Endodermal cell (in vitro differentiated cells): ENCODE results near the gene EGLN3. TPM values are rescaled to one million over a fixed set of nuclear protein-coding genes. Genes with fewer than 3 reads are reported as not detected.
A peak's percentile ranks its signal among the peaks of the same experiment; 100 is the strongest.

Source experiments
- DNase-seq: peaks from one replicate; pipeline ENCODE4 v3.0.0-alpha.2; 2017
- H3K27ac ChIP-seq: 2 replicates; pipeline ENCODE4 v1.5.1; 2013; ENCODE audit warnings: mild to moderate bottlenecking, low read depth, low read length, moderate library complexity
- H3K27me3 ChIP-seq: 2 replicates; pipeline ENCODE4 v1.6.1; 2013; ENCODE audit warnings: mild to moderate bottlenecking, low read length, moderate library complexity; ENCODE audit not compliant: insufficient read depth, control insufficient read depth, poor library complexity, severe bottlenecking
- H3K36me3 ChIP-seq: 2 replicates; pipeline ENCODE4 v1.7.0; 2013; ENCODE audit warnings: mild to moderate bottlenecking, low read length, moderate library complexity; ENCODE audit not compliant: control insufficient read depth, insufficient read depth
- H3K4me1 ChIP-seq: one replicate; pipeline ENCODE4 v1.7.0; 2013; ENCODE audit warnings: low read length; ENCODE audit not compliant: control insufficient read depth, insufficient read depth
- H3K4me3 ChIP-seq: 2 replicates; pipeline ENCODE4 v1.5.1; 2013; ENCODE audit warnings: mild to moderate bottlenecking, low read length, moderate library complexity
- H3K9ac ChIP-seq: 2 replicates; pipeline ENCODE4 v1.6.1; 2013; ENCODE audit warnings: mild to moderate bottlenecking, low read length, moderate library complexity; ENCODE audit not compliant: poor library complexity, severe bottlenecking; ENCODE audit errors: extremely low read depth
- H3K9me3 ChIP-seq: 2 replicates; pipeline ENCODE4 v1.6.1; 2013; ENCODE audit warnings: mild to moderate bottlenecking, low read length, moderate library complexity; ENCODE audit not compliant: control insufficient read depth
- H3K27ac Mint-ChIP-seq: 2 replicates; pipeline ENCODE4 v1.8.0; 2020; ENCODE audit warnings: mixed read lengths
- H3K27me3 Mint-ChIP-seq: 2 replicates; pipeline ENCODE4 v1.8.0; 2021; ENCODE audit warnings: mild to moderate bottlenecking, mixed read lengths; ENCODE audit not compliant: insufficient read depth
- H3K36me3 Mint-ChIP-seq: 2 replicates; pipeline ENCODE4 v1.8.0; 2020; ENCODE audit warnings: low read depth, mixed read lengths
- H3K4me1 Mint-ChIP-seq: 2 replicates; pipeline ENCODE4 v1.8.0; 2020; ENCODE audit warnings: mixed read lengths
- H3K4me3 Mint-ChIP-seq: 2 replicates; pipeline ENCODE4 v1.8.0; 2020; ENCODE audit warnings: mild to moderate bottlenecking, moderate library complexity, mixed read lengths
- H3K9me3 Mint-ChIP-seq: 2 replicates; pipeline ENCODE4 v1.8.0; 2020; ENCODE audit warnings: mild to moderate bottlenecking, mixed read lengths
- WGBS, 2 experiments: methylation state at CpG; one replicate each; pipeline versions ENCODE4 v1.1.5 to v1.1.7; 2013; ENCODE audit warnings: missing lambda C conversion rate in 2 of 2, mixed read lengths in 1 of 2; ENCODE audit not compliant: insufficient coverage in 1 of 2, insufficient read length in 1 of 2; 5-methylcytosine and 5-hydroxymethylcytosine counted together
- total RNA-seq, 2 donors: library from RNA; stranded (reverse); fragmentation: NEBNext Ultra II Directional in 1 of 2; extraction: Animal tissue kit (Norgen Biotek cat#: 25700) in 1 of 2; gene quantifications; 2 replicates in 1 of 2; 3 replicates in 1 of 2; pipeline ENCODE4 v1.2.1, GENCODE V29; 2021
- TF ChIP-seq, protein P1 (sequence below): fragments of 200-600 bp; sonication (generic); conservative IDR thresholded peaks from 2 replicates; pipeline ENCODE4 v1.5.0; 2021; ENCODE audit warnings: antibody characterized with exemption, mild to moderate bottlenecking

The EGLN3 gene
- total RNA-seq, 2 donors from 2014 or later, result 13.4 to 18.1 TPM

- no peak overlapping the region for H3K27ac Mint-ChIP-seq
- TF ChIP-seq, protein P1, sequence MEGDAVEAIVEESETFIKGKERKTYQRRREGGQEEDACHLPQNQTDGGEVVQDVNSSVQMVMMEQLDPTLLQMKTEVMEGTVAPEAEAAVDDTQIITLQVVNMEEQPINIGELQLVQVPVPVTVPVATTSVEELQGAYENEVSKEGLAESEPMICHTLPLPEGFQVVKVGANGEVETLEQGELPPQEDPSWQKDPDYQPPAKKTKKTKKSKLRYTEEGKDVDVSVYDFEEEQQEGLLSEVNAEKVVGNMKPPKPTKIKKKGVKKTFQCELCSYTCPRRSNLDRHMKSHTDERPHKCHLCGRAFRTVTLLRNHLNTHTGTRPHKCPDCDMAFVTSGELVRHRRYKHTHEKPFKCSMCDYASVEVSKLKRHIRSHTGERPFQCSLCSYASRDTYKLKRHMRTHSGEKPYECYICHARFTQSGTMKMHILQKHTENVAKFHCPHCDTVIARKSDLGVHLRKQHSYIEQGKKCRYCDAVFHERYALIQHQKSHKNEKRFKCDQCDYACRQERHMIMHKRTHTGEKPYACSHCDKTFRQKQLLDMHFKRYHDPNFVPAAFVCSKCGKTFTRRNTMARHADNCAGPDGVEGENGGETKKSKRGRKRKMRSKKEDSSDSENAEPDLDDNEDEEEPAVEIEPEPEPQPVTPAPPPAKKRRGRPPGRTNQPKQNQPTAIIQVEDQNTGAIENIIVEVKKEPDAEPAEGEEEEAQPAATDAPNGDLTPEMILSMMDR, result no peak
- H3K4me1 ChIP-seq, result peaks cover 13% of the 10 kb centered on the region
- WGBS, 2 experiments, result 35 to 51% methylated on average over 9 of the region's 9 CpGs
- H3K27ac ChIP-seq, result no peak overlapping the region
- H3K9me3 ChIP-seq, result no peaks in the 10 kb centered on the region
- H3K9me3 Mint-ChIP-seq, result no peaks in the 10 kb centered on the region
- peaks cover 36% of the 10 kb centered on the region for H3K4me1 Mint-ChIP-seq
- DNase-seq, result peak; percentile 46
- peaks cover 8% of the 10 kb centered on the region for H3K36me3 ChIP-seq
- peaks cover 7% of the 10 kb centered on the region for H3K36me3 Mint-ChIP-seq
- peaks cover 18% of the 10 kb centered on the region for H3K27me3 ChIP-seq
- H3K9ac ChIP-seq, result peak overlapping the region; percentile 76
- H3K4me3 Mint-ChIP-seq, result peak overlapping the region; percentile 80
- H3K27me3 Mint-ChIP-seq, result peaks cover 20% of the 10 kb centered on the region
- H3K4me3 ChIP-seq, result peak overlapping the region; percentile 86
These were observed 1.4 kb downstream of the EGLN3 start for GRCh38 chr14:33949411-33949893.

- Histone ChIP-seq H3K27me3 (peaks cover 18% of the 10 kb centered on the region), H3K36me3 (peaks cover 8% of the 10 kb centered on the region), H3K27ac (no peak overlapping the region), H3K9me3 (no peaks in the 10 kb centered on the region), H3K9ac (peak overlapping the region; percentile 9), H3K4me1 (peaks cover 13% of the 10 kb centered on the region), H3K4me3 (peak overlapping the region; percentile 86)
- no peak for DNase-seq
- WGBS, 2 experiments, result 48 to 61% methylated on average over 6 to 9 of the region's 9 CpGs
- H3K4me1 Mint-ChIP-seq, result peaks cover 36% of the 10 kb centered on the region
- peak overlapping the region; percentile 80 for H3K4me3 Mint-ChIP-seq
- peaks cover 20% of the 10 kb centered on the region for H3K27me3 Mint-ChIP-seq
- TF ChIP-seq, protein P1, result no peak
- H3K9me3 Mint-ChIP-seq, result no peaks in the 10 kb centered on the region
- peaks cover 7% of the 10 kb centered on the region for H3K36me3 Mint-ChIP-seq
- no peak overlapping the region for H3K27ac Mint-ChIP-seq
These were observed 1.9 kb downstream of the EGLN3 start for GRCh38 chr14:33948869-33949408.

DNA sequence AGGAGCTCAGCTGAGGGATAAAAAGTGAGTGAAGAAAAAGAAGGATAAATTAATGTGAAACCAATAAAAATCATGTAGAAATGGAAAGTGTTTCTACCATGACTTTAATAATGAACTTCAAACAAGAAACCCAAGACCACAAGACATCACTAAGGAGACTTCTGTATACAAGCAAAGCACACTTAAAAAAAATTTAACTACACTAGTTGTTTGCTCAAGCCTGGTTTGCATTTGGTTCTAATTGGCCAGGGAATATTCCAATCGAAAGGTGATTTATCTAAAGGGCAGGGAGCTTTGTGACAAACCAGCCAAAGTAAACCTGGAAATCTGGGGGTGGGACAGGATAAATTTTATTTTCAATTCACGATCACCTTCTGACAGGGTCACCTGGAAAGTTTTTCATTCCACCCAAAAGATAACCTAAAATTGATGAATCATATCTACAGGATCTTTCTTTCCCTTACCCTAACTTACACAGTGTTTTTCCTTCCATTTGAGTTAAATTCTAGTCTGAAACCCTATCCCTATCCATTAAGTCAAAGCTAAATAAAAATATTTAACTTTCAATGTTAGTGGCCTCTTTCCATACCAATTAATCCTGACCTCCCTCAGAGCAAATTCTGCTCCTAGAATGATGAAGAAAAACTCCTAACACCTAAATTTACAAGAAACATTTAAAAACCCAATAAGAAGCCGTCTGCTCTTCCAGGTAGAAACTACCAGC lies 2.6 kb downstream of the EGLN3 start:
- peaks cover 20% of the 10 kb centered on the region for H3K27me3 Mint-ChIP-seq
- no peak overlapping the region for H3K27ac Mint-ChIP-seq
- Histone ChIP-seq H3K27me3 (peaks cover 18% of the 10 kb centered on the region), H3K36me3 (peaks cover 8% of the 10 kb centered on the region), H3K4me3 (peak overlapping the region; percentile 86), H3K27ac (no peak overlapping the region), H3K9me3 (no peaks in the 10 kb centered on the region), H3K9ac (no peak overlapping the region), H3K4me1 (peaks cover 16% of the 10 kb centered on the region)
- peak; percentile 17 for DNase-seq
- WGBS, 2 experiments, result 71 to 85% methylated on average over 3 of the region's 3 CpGs
- TF ChIP-seq, protein P1, result no peak
- H3K36me3 Mint-ChIP-seq, result peaks cover 7% of the 10 kb centered on the region
- H3K4me1 Mint-ChIP-seq, result peaks cover 39% of the 10 kb centered on the region
- no peaks in the 10 kb centered on the region for H3K9me3 Mint-ChIP-seq
- peak overlapping the region; percentile 80 for H3K4me3 Mint-ChIP-seq
